OCI-LY1 (cell line): ENCODE data around the gene KRT20.

Source experiments
- CTCF ChIP-seq: fragments of 200-600 bp; sonication (generic), shearing (Covaris generic); IDR thresholded peaks from 2 replicates; pipeline ENCODE4 v1.5.1; 2017; ENCODE audit warnings: mild to moderate bottlenecking, antibody characterized with exemption, low read length, moderate library complexity, mixed read lengths
- EZH2 ChIP-seq: fragments of 200-600 bp; sonication (generic), shearing (Covaris generic); IDR thresholded peaks from 2 replicates; pipeline ENCODE4 v1.8.0; 2017; ENCODE audit warnings: borderline replicate concordance, mixed run types, mild to moderate bottlenecking, antibody characterized with exemption, low read length, moderate library complexity, mixed read lengths

- TF ChIP-seq CTCF = no peak
- no peak for TF ChIP-seq EZH2
Observed at GRCh38 chr17:40871316-40871715, 13.7 kb downstream of the KRT20 start.
